GM12878 (cell line): Measurements from ENCODE around the gene PPP1R13L. TPM values are rescaled to one million over a fixed set of nuclear protein-coding genes. Genes with fewer than 3 reads are reported as not detected.

Experiments used
- CEBPB ChIP-seq, 2 experiments: fragments of 150-350 bp in 1 of 2; IDR thresholded peaks; 2 replicates each; pipeline ENCODE4 v1.6.1; 2012 to 2014; ENCODE audit warnings: low read depth in 2 of 2, low read length in 2 of 2, borderline replicate concordance in 1 of 2, inconsistent platforms in 1 of 2
- EED ChIP-seq: sonication (generic); IDR thresholded peaks from 2 replicates; pipeline ENCODE4 v1.6.1; 2016; ENCODE audit warnings: antibody characterized with exemption, low read depth
- GABPA ChIP-seq: IDR thresholded peaks from 2 replicates; pipeline ENCODE4 v1.6.1; 2014; ENCODE audit warnings: antibody characterized with exemption, low read depth, mild to moderate bottlenecking, inconsistent platforms
- IRF3 ChIP-seq: fragments of 450-650 bp; IDR thresholded peaks from 2 replicates; pipeline ENCODE4 v1.6.1; 2014; ENCODE audit warnings: mild to moderate bottlenecking
- IRF4 ChIP-seq: IDR thresholded peaks from 2 replicates; pipeline ENCODE4 v1.6.1; 2011; ENCODE audit warnings: low read depth, low read length
- JUND ChIP-seq: IDR thresholded peaks from 2 replicates; pipeline ENCODE4 v1.6.1; 2012; ENCODE audit warnings: low read depth, mild to moderate bottlenecking, low read length, improper control_type of control experiment, moderate library complexity
- LARP7 ChIP-seq: fragments of 450-650 bp; IDR thresholded peaks from 2 replicates; pipeline ENCODE4 v1.6.1; 2017; ENCODE audit warnings: mild to moderate bottlenecking
- MTA2 ChIP-seq: fragments of 450-650 bp; IDR thresholded peaks from 2 replicates; pipeline ENCODE4 v1.6.1; 2016; ENCODE audit warnings: low read depth, mild to moderate bottlenecking, moderate library complexity
- NKRF ChIP-seq: fragments of 450-650 bp; conservative IDR thresholded peaks from 2 replicates; pipeline ENCODE4 v1.6.1; 2017; ENCODE audit warnings: mild to moderate bottlenecking, moderate library complexity
- RAD21 ChIP-seq: IDR thresholded peaks from 2 replicates; pipeline ENCODE4 v1.6.1; 2011; ENCODE audit warnings: mild to moderate bottlenecking, low read depth, low read length, moderate library complexity; ENCODE audit not compliant: insufficient read depth
- RBBP5 ChIP-seq: fragments of 200-600 bp; sonication (generic); conservative IDR thresholded peaks from 2 replicates; pipeline ENCODE4 v1.6.1; 2016
- SKIL ChIP-seq: fragments of 450-650 bp; IDR thresholded peaks from 2 replicates; pipeline ENCODE4 v1.6.1; 2017; ENCODE audit warnings: mild to moderate bottlenecking, low read depth, inconsistent platforms; ENCODE audit not compliant: poor library complexity, severe bottlenecking
- SP1 ChIP-seq: IDR thresholded peaks from one replicate; pipeline ENCODE4 v1.6.1; 2011; ENCODE audit warnings: low read depth, low read length
- TARDBP ChIP-seq: IDR thresholded peaks from 2 replicates; pipeline ENCODE4 v1.6.1; 2016; ENCODE audit warnings: borderline replicate concordance
- ZBTB33 ChIP-seq: fragments of 450-650 bp; IDR thresholded peaks from 2 replicates; pipeline ENCODE4 v1.6.1; 2017; ENCODE audit warnings: mild to moderate bottlenecking
- polyA plus RNA-seq, 11 experiments: library from polyadenylated mRNA; depleted of rRNA in 4 of 11; unstranded in 6 of 11; stranded (reverse) in 5 of 11; fragments of >200 nt; fragmentation: Nextera tagmentation in 4 of 11; fragmentation: Illumina TruSeq in 1 of 11; extraction: Ambion mirVana in 4 of 11; extraction: Trizol in 1 of 11; gene quantifications; 1 replicate in 1 of 11; 2 replicates in 10 of 11; pipeline versions ENCODE4 v1.2.1 to v1.2.3, GENCODE V29; 2011 to 2016; ENCODE audit warnings: inconsistent platforms in 2 of 11, missing spikeins in 2 of 11, low read depth in 1 of 11
- total RNA-seq, 4 experiments: library from RNA; depleted of rRNA in 3 of 4; stranded (reverse); fragments of >200 nt in 3 of 4; fragmentation: Illumina TruSeq in 1 of 4; extraction: Trizol in 1 of 4; gene quantifications; 2 replicates each; pipeline versions ENCODE4 v1.2.1 to v1.2.3, GENCODE V29; 2013 to 2021
- TF ChIP-seq, protein P1 (sequence below): IDR thresholded peaks from 2 replicates; pipeline ENCODE4 v1.6.1; 2011; ENCODE audit warnings: low read depth, low read length, improper control_type of control experiment, borderline replicate concordance
- TF ChIP-seq, protein P2 (sequence below): fragments of 150-350 bp; IDR thresholded peaks from 2 replicates; pipeline ENCODE4 v1.6.1; 2014; ENCODE audit warnings: mild to moderate bottlenecking, low read depth, low read length
- TF ChIP-seq, protein P3 (sequence below): fragments of 450-650 bp; IDR thresholded peaks from 2 replicates; pipeline ENCODE4 v1.6.1; 2016; ENCODE audit warnings: mild to moderate bottlenecking

The PPP1R13L gene
- total and polyA plus RNA-seq, 10 of the 15 experiments (the other 5 are each of a cell fraction or from before 2014, with no cell fraction given), result 0.40 to 10.0 (median 2.5) TPM

DNA sequence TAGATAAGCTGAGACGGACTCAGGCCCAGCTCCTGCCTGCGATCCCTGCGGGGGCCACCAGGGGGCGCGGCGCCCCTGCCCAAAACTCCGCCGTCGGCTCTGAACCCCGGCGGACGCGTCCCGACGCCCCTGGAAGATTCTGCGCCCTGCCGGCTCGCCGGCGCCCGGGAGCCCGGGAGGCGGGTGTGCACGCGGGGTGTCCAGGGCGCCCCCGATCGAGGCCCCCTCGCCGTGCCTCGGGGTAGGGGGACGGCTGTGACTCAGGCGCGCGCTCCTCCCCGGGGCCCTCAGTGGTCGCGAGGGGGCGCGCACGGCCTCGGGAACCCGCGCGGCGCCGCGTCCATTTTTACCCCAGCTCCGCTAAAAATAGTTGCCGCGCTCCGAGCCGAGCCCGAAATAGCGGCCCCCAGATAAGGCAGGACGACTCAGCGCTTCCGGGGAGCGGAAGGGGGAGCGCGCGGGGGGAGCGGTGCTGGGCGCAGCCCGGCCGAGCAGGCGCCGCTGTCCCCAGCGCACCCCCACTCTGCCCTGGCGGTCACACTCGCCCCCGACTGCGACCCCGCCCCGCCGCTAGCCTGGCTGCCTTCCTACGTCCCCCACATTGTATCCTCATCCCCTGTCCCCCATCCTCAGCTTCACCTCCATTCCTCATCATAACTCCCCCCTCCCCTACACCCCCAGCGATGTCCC, 34.8 kb upstream of the PPP1R13L start (continued):
- TF ChIP-seq NKRF (peak; percentile 87), RBBP5 (0 out of 2 replicates have a peak, but pooled peaks have one; percentile 49), MTA2 (no peak), IRF3 (no peak), RAD21 (peak; percentile 77), TARDBP (no peak; the same call in 1 of the 2 replicates), SKIL (no peak), IRF4 (no peak), ZBTB33 (peak; percentile 56; the same call in 1 of the 2 replicates), JUND (0 out of 2 replicates have a peak, but pooled peaks have one; percentile 7), LARP7 (peak; percentile 99), EED (peak; percentile 21; the same call in 1 of the 2 replicates), GABPA (peak; percentile 27; the same call in 1 of the 2 replicates), CEBPB (IDR thresholded peaks at IDR 0.05; ENCODE audit: borderline replicate concordance in 1 of 2, low read depth in 2 of 2, low read length in 2 of 2) (no peak), SP1 (no peak)
- TF ChIP-seq, protein P1, sequence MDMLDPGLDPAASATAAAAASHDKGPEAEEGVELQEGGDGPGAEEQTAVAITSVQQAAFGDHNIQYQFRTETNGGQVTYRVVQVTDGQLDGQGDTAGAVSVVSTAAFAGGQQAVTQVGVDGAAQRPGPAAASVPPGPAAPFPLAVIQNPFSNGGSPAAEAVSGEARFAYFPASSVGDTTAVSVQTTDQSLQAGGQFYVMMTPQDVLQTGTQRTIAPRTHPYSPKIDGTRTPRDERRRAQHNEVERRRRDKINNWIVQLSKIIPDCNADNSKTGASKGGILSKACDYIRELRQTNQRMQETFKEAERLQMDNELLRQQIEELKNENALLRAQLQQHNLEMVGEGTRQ, result no peak
- TF ChIP-seq, protein P2, sequence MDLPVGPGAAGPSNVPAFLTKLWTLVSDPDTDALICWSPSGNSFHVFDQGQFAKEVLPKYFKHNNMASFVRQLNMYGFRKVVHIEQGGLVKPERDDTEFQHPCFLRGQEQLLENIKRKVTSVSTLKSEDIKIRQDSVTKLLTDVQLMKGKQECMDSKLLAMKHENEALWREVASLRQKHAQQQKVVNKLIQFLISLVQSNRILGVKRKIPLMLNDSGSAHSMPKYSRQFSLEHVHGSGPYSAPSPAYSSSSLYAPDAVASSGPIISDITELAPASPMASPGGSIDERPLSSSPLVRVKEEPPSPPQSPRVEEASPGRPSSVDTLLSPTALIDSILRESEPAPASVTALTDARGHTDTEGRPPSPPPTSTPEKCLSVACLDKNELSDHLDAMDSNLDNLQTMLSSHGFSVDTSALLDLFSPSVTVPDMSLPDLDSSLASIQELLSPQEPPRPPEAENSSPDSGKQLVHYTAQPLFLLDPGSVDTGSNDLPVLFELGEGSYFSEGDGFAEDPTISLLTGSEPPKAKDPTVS, result peak; percentile 87
- TF ChIP-seq, protein P3, sequence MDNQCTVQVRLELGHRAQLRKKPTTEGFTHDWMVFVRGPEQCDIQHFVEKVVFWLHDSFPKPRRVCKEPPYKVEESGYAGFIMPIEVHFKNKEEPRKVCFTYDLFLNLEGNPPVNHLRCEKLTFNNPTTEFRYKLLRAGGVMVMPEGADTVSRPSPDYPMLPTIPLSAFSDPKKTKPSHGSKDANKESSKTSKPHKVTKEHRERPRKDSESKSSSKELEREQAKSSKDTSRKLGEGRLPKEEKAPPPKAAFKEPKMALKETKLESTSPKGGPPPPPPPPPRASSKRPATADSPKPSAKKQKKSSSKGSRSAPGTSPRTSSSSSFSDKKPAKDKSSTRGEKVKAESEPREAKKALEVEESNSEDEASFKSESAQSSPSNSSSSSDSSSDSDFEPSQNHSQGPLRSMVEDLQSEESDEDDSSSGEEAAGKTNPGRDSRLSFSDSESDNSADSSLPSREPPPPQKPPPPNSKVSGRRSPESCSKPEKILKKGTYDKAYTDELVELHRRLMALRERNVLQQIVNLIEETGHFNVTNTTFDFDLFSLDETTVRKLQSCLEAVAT, result no peak
